SK-N-SH treated with all-trans-retinoic acid at 6 μM for 48 hours (cell line): Measurements from ENCODE around the gene GREB1.

ENCODE experiments used
- ATAC-seq: fragments of 200-7000 bp; cut with Tn5 transposase; 3 replicates; pipeline ENCODE4 v1.9.1; 2020; ENCODE audit warnings: mild to moderate bottlenecking, moderate library complexity
- BACH2 ChIP-seq: fragments of 250-450 bp; sonication (Bioruptor Pico); IDR thresholded peaks from 2 replicates; pipeline ENCODE4 v1.9.0; 2021; ENCODE audit warnings: mild to moderate bottlenecking, borderline replicate concordance
- CSDC2 ChIP-seq: fragments of 250-450 bp; sonication (Bioruptor Pico); IDR thresholded peaks from 2 replicates; pipeline ENCODE4 v1.5.0; 2020; ENCODE audit warnings: mild to moderate bottlenecking, moderate library complexity
- ESRRG ChIP-seq: fragments of 250-450 bp; sonication (Bioruptor Pico); IDR thresholded peaks from 2 replicates; pipeline ENCODE4 v1.6.1; 2021; ENCODE audit warnings: mild to moderate bottlenecking
- GLIS3 ChIP-seq: fragments of 250-450 bp; sonication (Bioruptor Pico); IDR thresholded peaks from 2 replicates; pipeline ENCODE4 v1.5.0; 2020; ENCODE audit warnings: mild to moderate bottlenecking, moderate library complexity
- ISL1 ChIP-seq: fragments of 250-450 bp; sonication (Bioruptor Pico); IDR thresholded peaks from 2 replicates; pipeline ENCODE4 v2.1.2; 2022; ENCODE audit warnings: mild to moderate bottlenecking, moderate library complexity
- OSR1 ChIP-seq: fragments of 250-450 bp; sonication (Bioruptor Pico); IDR thresholded peaks from 2 replicates; pipeline ENCODE4 v1.8.0; 2022; ENCODE audit warnings: moderate library complexity, mild to moderate bottlenecking, inconsistent platforms
- PPARA ChIP-seq: fragments of 250-450 bp; sonication (Bioruptor Pico); IDR thresholded peaks from 2 replicates; pipeline ENCODE4 v1.5.0; 2020; ENCODE audit warnings: mild to moderate bottlenecking, borderline replicate concordance
- RARB ChIP-seq: fragments of 250-450 bp; sonication (Bioruptor Pico); IDR thresholded peaks from 2 replicates; pipeline ENCODE4 v1.8.0; 2021; ENCODE audit warnings: mild to moderate bottlenecking, moderate library complexity
- SNAI2 ChIP-seq: fragments of 250-450 bp; sonication (Bioruptor Pico); IDR thresholded peaks from 2 replicates; pipeline ENCODE4 v1.5.0; 2020; ENCODE audit warnings: mild to moderate bottlenecking, moderate library complexity
- TCF4 ChIP-seq: fragments of 250-450 bp; sonication (Bioruptor Pico); IDR thresholded peaks from 2 replicates; pipeline ENCODE4 v1.8.0; 2021; ENCODE audit warnings: mild to moderate bottlenecking, moderate library complexity, borderline replicate concordance
- TOX ChIP-seq: fragments of 250-450 bp; sonication (Bioruptor Pico); IDR thresholded peaks from 2 replicates; pipeline ENCODE4 v1.8.0; 2021; ENCODE audit warnings: mild to moderate bottlenecking, moderate library complexity, borderline replicate concordance
- ZC3H10 ChIP-seq: fragments of 250-450 bp; sonication (Bioruptor Pico); IDR thresholded peaks from 2 replicates; pipeline ENCODE4 v1.5.1; 2021; ENCODE audit warnings: mild to moderate bottlenecking, moderate library complexity
- ZFP3 ChIP-seq: fragments of 250-450 bp; sonication (Bioruptor Pico); IDR thresholded peaks from 2 replicates; pipeline ENCODE4 v1.5.0; 2020; ENCODE audit warnings: mild to moderate bottlenecking, moderate library complexity
- ZFP30 ChIP-seq: fragments of 450-650 bp; formaldehyde crosslinking; IDR thresholded peaks from 2 replicates; pipeline ENCODE4 v1.5.0; 2022; ENCODE audit warnings: mild to moderate bottlenecking, moderate library complexity
- ZNF565 ChIP-seq: fragments of 450-650 bp; formaldehyde crosslinking; conservative IDR thresholded peaks from 2 replicates; pipeline ENCODE4 v1.5.0; 2020; ENCODE audit warnings: low read depth, mild to moderate bottlenecking, moderate library complexity
- ZNF70 ChIP-seq: fragments of 450-650 bp; formaldehyde crosslinking; IDR thresholded peaks from 2 replicates; pipeline ENCODE4 v1.5.0; 2020; ENCODE audit warnings: mild to moderate bottlenecking, moderate library complexity
- ZNF8 ChIP-seq: fragments of 450-650 bp; formaldehyde crosslinking; IDR thresholded peaks from 2 replicates; pipeline ENCODE4 v1.5.0; 2020; ENCODE audit warnings: mild to moderate bottlenecking, moderate library complexity
- TF ChIP-seq, protein P1 (sequence below): fragments of 250-450 bp; sonication (Bioruptor Pico); IDR thresholded peaks from 2 replicates; pipeline ENCODE4 v1.5.1; 2020; ENCODE audit warnings: low read depth, mild to moderate bottlenecking, moderate library complexity
- TF ChIP-seq, protein P2 (sequence below): fragments of 250-450 bp; sonication (Bioruptor Pico); IDR thresholded peaks from 2 replicates; pipeline ENCODE4 v1.8.0; 2021; ENCODE audit warnings: low read depth, mild to moderate bottlenecking, moderate library complexity, borderline replicate concordance
- TF ChIP-seq, protein P3 (sequence below): fragments of 250-450 bp; sonication (Bioruptor Pico); IDR thresholded peaks from 2 replicates; pipeline ENCODE4 v1.5.0; 2020; ENCODE audit warnings: mild to moderate bottlenecking, moderate library complexity
- TF ChIP-seq, protein P4 (sequence below): fragments of 250-450 bp; sonication (Bioruptor Pico); IDR thresholded peaks from 2 replicates; pipeline ENCODE4 v1.5.1; 2021; ENCODE audit warnings: mild to moderate bottlenecking, moderate library complexity

Gene GREB1

DNA sequence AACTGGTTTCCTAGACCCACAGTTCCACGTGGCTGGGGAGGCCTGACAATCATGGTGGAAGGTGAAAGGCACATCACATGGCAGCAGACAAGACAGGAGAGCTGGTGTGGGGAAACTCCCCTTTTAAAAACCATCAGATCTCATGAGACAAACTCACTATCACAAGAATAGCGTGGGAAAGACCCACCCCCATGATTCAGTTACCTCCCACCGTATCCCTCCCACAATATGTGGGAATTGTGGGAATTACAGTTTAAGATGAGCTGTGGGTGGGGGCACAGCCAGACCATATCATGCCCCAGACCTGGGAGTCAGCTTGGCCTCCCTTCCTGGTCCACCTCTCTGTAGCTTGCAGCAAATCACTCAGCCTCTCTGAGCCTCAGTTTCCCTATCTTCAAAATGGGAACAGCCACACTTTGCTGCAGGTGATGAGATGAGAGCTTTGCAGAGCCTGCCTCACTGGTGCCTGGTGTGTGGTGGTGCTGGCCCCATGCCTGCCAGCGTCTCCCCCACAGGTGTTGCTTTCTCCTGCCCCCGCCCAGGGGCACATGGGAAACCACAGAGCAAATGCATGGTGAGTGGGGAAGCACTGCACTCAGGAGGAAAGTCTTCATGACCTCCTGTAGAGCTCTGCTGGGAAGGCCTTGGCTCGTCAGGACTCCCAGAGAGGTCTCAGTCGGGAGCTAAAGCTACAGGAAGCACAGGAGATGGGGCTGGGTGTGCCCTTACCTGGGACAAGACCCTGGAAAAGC lies 31.1 kb downstream of the GREB1 start:
- TF ChIP-seq RARB (CRISPR knock-in tag) (no peak), GLIS3 (CRISPR knock-in tag) (no peak), ZFP3 (CRISPR knock-in tag) (no peak), ZNF8 (no peak), ZC3H10 (CRISPR knock-in tag) (no peak), BACH2 (CRISPR knock-in tag) (no peak), PPARA (CRISPR knock-in tag) (no peak), ESRRG (CRISPR knock-in tag) (no peak)
- TF ChIP-seq, protein P1, sequence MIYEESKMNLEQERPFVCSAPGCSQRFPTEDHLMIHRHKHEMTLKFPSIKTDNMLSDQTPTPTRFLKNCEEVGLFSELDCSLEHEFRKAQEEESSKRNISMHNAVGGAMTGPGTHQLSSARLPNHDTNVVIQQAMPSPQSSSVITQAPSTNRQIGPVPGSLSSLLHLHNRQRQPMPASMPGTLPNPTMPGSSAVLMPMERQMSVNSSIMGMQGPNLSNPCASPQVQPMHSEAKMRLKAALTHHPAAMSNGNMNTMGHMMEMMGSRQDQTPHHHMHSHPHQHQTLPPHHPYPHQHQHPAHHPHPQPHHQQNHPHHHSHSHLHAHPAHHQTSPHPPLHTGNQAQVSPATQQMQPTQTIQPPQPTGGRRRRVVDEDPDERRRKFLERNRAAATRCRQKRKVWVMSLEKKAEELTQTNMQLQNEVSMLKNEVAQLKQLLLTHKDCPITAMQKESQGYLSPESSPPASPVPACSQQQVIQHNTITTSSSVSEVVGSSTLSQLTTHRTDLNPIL (CRISPR knock-in tag) = no peak
- TF ChIP-seq, protein P2, sequence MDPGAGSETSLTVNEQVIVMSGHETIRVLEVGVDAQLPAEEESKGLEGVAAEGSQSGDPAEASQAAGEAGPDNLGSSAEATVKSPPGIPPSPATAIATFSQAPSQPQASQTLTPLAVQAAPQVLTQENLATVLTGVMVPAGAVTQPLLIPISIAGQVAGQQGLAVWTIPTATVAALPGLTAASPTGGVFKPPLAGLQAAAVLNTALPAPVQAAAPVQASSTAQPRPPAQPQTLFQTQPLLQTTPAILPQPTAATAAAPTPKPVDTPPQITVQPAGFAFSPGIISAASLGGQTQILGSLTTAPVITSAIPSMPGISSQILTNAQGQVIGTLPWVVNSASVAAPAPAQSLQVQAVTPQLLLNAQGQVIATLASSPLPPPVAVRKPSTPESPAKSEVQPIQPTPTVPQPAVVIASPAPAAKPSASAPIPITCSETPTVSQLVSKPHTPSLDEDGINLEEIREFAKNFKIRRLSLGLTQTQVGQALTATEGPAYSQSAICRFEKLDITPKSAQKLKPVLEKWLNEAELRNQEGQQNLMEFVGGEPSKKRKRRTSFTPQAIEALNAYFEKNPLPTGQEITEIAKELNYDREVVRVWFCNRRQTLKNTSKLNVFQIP = no peak
- ATAC-seq = no peak

DNA sequence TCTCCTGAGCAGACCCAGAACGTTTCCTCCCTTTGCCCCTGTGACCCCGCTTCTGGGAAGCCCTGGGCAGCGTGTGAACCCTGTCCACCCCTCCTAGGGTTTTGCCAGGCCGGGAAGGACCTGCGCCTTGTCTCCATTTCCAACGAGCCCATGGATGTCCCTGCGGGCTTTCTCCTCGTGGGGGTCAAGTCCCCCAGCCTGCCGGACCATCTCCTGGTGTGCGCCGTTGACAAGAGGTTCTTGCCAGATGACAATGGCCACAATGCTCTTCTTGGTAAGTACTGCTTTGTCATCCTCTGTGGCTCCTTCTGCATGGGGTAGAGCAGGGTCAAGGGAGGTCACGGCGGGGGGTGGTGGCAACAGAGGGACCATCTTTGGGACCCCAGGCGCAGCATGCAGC lies 32.5 kb downstream of the GREB1 start:
- no peak for ATAC-seq
- TF ChIP-seq, protein P3, sequence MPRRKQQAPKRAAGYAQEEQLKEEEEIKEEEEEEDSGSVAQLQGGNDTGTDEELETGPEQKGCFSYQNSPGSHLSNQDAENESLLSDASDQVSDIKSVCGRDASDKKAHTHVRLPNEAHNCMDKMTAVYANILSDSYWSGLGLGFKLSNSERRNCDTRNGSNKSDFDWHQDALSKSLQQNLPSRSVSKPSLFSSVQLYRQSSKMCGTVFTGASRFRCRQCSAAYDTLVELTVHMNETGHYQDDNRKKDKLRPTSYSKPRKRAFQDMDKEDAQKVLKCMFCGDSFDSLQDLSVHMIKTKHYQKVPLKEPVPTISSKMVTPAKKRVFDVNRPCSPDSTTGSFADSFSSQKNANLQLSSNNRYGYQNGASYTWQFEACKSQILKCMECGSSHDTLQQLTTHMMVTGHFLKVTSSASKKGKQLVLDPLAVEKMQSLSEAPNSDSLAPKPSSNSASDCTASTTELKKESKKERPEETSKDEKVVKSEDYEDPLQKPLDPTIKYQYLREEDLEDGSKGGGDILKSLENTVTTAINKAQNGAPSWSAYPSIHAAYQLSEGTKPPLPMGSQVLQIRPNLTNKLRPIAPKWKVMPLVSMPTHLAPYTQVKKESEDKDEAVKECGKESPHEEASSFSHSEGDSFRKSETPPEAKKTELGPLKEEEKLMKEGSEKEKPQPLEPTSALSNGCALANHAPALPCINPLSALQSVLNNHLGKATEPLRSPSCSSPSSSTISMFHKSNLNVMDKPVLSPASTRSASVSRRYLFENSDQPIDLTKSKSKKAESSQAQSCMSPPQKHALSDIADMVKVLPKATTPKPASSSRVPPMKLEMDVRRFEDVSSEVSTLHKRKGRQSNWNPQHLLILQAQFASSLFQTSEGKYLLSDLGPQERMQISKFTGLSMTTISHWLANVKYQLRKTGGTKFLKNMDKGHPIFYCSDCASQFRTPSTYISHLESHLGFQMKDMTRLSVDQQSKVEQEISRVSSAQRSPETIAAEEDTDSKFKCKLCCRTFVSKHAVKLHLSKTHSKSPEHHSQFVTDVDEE (CRISPR knock-in tag) = no peak
- TF ChIP-seq ESRRG (CRISPR knock-in tag) = no peak
- no peak for TF ChIP-seq BACH2 (CRISPR knock-in tag)
- TF ChIP-seq, protein P4, sequence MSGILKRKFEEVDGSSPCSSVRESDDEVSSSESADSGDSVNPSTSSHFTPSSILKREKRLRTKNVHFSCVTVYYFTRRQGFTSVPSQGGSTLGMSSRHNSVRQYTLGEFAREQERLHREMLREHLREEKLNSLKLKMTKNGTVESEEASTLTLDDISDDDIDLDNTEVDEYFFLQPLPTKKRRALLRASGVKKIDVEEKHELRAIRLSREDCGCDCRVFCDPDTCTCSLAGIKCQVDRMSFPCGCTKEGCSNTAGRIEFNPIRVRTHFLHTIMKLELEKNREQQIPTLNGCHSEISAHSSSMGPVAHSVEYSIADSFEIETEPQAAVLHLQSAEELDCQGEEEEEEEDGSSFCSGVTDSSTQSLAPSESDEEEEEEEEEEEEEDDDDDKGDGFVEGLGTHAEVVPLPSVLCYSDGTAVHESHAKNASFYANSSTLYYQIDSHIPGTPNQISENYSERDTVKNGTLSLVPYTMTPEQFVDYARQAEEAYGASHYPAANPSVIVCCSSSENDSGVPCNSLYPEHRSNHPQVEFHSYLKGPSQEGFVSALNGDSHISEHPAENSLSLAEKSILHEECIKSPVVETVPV (CRISPR knock-in tag) = no peak
- TF ChIP-seq ISL1 (CRISPR knock-in tag) = no peak
- TF ChIP-seq OSR1 = no peak
- no peak for TF ChIP-seq ZNF8
- TF ChIP-seq, all 23 proteins: peak for 0

DNA sequence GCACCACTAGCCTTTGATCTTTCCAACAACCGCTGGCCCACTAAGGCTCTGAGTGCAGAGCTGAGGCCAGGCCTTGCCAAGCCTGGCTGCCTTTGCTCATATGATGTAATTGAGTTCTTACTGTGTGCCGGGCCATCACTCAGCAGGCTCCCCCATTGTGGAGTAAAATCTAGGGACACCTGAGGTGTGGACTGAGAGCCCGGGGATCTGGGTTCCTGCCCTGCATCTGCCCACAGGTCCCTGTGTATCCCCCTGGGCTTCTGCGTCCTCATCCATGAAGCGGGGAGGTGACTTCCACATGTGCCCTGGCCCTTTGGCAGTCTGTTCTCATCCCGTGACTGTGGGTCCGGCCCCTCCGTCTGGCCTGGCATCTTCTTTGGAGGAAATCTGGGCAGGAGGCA lies 33.8 kb downstream of the GREB1 start:
- no peak for ATAC-seq
- TF ChIP-seq CSDC2 (CRISPR knock-in tag) (no peak), GLIS3 (CRISPR knock-in tag) (no peak), SNAI2 (CRISPR knock-in tag) (no peak), PPARA (CRISPR knock-in tag) (no peak), RARB (CRISPR knock-in tag) (no peak), ISL1 (CRISPR knock-in tag) (no peak), TCF4 (no peak), ZC3H10 (CRISPR knock-in tag) (no peak), ZNF565 (CRISPR knock-in tag) (no peak), ZFP30 (no peak), ZNF70 (CRISPR knock-in tag) (no peak), BACH2 (CRISPR knock-in tag) (no peak), TOX (no peak)
- TF ChIP-seq, protein P1 (CRISPR knock-in tag) = no peak
- TF ChIP-seq, protein P3 (CRISPR knock-in tag) = no peak
- TF ChIP-seq, protein P2 = no peak
